Measurements from ENCODE around the gene SNTG2.

The SNTG2 gene

DNA sequence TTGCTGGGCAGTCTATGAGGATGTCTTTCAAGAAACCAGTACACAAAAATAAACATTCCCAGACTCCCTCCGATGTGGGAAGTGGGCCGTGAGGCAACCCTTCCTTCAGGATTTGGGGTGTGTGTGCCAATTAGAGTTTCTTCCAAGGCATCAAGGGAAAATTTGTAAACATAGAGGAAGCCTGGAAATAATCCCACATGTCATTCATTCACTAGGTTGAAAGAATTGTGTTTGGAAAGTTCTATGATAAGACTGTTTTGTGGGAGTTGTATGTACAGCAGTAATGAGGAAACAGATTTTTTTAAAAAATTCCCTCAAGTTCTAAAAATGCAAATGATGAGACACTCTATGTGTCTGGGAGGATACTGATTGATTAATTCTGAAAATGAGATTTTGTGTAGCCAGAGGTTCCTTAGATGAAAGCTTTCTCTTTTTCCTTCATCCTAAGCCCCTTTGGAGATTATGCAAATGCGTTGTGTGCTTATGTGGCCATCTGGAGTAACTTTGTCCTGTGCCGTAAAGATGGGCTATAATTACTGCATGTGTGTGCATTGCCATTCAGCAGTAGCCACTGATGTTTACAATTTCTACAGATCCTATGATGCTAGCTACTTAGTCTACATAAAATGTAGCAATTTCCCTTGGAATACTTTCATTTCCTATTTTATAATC, 354.8 kb downstream of the SNTG2 start:
- TF ChIP-seq, protein P1, sequence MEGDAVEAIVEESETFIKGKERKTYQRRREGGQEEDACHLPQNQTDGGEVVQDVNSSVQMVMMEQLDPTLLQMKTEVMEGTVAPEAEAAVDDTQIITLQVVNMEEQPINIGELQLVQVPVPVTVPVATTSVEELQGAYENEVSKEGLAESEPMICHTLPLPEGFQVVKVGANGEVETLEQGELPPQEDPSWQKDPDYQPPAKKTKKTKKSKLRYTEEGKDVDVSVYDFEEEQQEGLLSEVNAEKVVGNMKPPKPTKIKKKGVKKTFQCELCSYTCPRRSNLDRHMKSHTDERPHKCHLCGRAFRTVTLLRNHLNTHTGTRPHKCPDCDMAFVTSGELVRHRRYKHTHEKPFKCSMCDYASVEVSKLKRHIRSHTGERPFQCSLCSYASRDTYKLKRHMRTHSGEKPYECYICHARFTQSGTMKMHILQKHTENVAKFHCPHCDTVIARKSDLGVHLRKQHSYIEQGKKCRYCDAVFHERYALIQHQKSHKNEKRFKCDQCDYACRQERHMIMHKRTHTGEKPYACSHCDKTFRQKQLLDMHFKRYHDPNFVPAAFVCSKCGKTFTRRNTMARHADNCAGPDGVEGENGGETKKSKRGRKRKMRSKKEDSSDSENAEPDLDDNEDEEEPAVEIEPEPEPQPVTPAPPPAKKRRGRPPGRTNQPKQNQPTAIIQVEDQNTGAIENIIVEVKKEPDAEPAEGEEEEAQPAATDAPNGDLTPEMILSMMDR (IDR thresholded peaks at IDR 0.05; ENCODE audit: borderline replicate concordance, insufficient read depth, low read depth, low read length), result no peak
- no peak overlapping the region for H3K4me3 ChIP-seq (ENCODE audit: low read depth, low read length)

DNA sequence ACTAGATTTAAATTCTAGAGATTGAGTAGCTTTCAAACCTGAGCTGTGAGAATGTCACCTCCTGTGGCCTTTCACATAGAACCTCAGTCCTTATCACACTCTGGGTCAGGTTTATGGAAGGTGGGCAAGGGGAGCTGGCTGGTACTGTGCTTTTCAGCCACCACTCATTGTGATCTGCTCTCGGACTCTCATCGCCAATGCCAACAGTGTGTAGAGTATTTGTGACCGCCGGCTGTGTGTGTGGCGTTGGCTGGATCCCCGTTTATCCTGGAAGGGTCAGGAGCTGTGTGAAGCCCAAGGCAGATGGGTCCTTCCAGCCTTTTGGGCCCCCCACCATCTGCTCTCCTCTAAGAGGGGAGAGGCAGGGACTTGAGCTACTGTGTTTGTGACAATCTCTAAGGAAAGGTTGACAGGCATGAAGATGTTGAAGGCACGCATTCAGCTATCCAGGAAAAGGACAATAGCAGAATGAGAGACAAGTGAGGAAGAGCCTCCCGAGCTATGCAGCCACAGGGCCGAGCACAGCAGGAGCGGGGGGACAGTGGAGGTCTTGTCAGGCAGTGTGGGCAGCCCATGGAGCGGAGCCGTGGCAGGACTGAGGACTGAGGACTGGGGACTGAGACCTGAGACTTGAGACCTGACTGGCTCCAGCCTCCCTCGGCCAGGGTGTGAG, 355.5 kb downstream of the SNTG2 start:
- TF ChIP-seq, protein P1 (IDR thresholded peaks at IDR 0.05; ENCODE audit: borderline replicate concordance, insufficient read depth, low read depth, low read length), result no peak
- no peak overlapping the region for H3K4me3 ChIP-seq (ENCODE audit: low read depth, low read length)

DNA sequence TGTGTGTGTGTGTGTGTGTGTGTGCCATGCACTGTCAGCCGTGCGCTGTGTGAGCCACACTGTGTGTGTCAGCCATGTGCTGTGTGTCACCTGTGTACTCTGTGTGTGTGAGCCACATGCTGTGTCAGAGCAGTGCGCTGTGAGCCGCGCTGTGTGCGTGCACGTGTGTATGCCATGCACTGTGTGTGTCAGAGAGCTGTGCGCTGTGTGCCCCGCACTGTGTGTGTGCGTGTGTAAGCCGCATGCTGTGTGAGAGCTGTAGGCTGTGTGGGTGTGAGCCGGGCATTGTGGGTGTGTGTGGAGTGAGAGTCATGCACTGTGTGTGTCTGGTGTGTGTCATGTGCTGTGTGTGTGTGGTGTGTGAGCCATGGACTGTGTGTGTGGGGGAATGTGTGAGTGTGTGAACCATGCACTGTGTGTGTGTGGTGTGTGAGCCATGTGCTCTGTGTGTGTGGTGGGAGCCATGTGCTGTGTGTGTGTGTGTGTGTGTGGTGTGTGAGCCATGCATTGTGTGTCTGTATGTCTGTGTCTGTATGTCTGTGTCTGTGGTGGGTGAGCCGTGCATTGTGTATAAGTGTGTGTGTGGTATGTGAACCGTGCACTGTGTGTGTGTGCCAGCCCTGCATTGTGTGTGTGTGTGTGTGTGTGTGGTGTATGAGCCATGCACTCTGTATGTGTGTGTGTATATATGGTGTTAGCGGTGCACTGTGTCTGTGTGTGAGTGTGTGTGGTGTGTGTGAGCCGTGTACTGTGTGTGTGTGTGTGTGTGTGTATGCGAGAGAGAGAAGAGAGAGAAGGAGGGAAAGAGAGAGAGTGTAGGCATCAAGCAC, 356.3 kb downstream of the SNTG2 start:
- TF ChIP-seq, protein P1 (IDR thresholded peaks at IDR 0.05; ENCODE audit: borderline replicate concordance, insufficient read depth, low read depth, low read length), result no peak
- H3K4me3 ChIP-seq (ENCODE audit: low read depth, low read length), result no peak overlapping the region

DNA sequence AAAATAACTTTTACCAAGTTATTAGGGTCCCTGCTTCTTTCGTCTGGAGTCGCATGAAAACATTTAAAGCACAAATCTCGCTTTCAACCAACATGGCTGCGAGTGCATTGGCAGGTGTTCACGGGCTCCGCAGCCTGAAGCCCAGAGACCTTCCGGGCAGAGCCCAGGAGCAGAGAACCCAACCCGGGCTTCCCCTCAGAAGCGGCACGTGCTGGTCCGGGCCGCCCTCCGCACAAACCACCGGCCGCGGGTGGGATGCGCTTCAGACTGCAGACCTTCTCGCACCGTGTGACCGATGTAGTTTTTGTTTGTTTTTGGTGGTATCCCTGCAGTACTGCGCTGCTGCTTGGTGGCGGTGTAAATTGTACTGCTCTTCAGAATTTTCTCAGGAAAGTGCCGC, 357.0 kb downstream of the SNTG2 start:
- no peak overlapping the region for H3K4me3 ChIP-seq (ENCODE audit: low read depth, low read length)
- TF ChIP-seq, protein P1 (IDR thresholded peaks at IDR 0.05; ENCODE audit: borderline replicate concordance, insufficient read depth, low read depth, low read length), result no peak

DNA sequence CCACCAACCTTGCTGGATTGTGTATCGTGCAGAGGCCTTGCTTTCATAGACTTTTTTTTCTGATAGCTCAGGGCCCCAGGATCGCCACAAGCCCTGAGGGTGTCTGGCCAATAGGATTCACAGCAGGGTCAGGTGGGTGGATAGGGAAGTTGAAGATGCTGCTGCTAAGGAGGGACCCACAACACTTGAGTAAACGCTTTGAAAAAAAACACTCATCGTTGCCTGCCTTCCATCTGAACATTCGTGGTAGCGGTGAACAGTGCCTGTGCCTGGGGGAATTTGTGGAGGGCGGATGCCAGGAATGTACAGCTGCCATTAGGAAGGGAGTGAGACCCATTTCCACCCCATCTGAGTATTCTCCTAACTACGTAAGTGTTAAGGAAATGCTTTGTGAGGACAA, 358.0 kb downstream of the SNTG2 start:
- H3K4me3 ChIP-seq (ENCODE audit: low read depth, low read length), result no peak overlapping the region
- TF ChIP-seq, protein P1 (IDR thresholded peaks at IDR 0.05; ENCODE audit: borderline replicate concordance, insufficient read depth, low read depth, low read length), result no peak

DNA sequence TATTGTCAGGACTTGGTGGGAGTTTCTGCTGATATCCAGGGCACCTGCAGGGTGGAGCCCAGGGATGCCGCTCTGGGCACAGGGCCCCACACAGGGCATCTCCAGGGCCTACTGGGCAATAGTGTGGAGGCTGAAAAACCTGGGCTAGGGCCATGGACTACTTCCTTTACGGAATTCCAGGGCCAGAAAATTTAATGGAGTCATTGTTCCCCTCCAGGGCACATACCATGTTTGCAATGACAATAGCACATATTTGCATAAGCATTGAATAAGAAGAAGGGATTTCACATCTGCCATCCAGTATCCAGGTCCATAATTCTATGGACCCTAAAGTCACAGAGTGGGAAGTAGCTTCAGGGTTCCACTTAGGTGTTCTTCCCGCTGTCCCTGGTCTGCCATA, 358.9 kb downstream of the SNTG2 start:
- no peak overlapping the region for H3K4me3 ChIP-seq (ENCODE audit: low read depth, low read length)
- TF ChIP-seq, protein P1 (IDR thresholded peaks at IDR 0.05; ENCODE audit: borderline replicate concordance, insufficient read depth, low read depth, low read length), result no peak
